Right lobe of liver (tissue), 4 donors: ENCODE results near the gene LIFR.

Experiments used
- POLR2A ChIP-seq: fragments of 450-650 bp; IDR thresholded peaks from one replicate; pipeline ENCODE4 v1.6.1; 2017; ENCODE audit warnings: antibody characterized with exemption, mild to moderate bottlenecking
- TF ChIP-seq, protein P1 (sequence below), 4 donors: fragments of 200-600 bp in 3 of 4; fragments of 450-650 bp in 1 of 4; IDR thresholded peaks; one replicate each; pipeline versions ENCODE4 v1.5.1 to v1.8.0; 2016 to 2022; ENCODE audit warnings: antibody characterized with exemption in 4 of 4, mild to moderate bottlenecking in 2 of 4
- donor health status: DM: no; HTN: no; CAD: no.
- donor health status: DM: no; HTN: no; CAD: no.
- donor health status: DM: no; HTN: yes; CAD: no.

GRCh38 chr5:38506302-38506701 is 50.1 kb downstream of the LIFR start:
- TF ChIP-seq POLR2A, result no peak
- TF ChIP-seq, protein P1, sequence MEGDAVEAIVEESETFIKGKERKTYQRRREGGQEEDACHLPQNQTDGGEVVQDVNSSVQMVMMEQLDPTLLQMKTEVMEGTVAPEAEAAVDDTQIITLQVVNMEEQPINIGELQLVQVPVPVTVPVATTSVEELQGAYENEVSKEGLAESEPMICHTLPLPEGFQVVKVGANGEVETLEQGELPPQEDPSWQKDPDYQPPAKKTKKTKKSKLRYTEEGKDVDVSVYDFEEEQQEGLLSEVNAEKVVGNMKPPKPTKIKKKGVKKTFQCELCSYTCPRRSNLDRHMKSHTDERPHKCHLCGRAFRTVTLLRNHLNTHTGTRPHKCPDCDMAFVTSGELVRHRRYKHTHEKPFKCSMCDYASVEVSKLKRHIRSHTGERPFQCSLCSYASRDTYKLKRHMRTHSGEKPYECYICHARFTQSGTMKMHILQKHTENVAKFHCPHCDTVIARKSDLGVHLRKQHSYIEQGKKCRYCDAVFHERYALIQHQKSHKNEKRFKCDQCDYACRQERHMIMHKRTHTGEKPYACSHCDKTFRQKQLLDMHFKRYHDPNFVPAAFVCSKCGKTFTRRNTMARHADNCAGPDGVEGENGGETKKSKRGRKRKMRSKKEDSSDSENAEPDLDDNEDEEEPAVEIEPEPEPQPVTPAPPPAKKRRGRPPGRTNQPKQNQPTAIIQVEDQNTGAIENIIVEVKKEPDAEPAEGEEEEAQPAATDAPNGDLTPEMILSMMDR (IDR thresholded peaks at IDR 0.05), result no peak
